Smooth muscle cell (in vitro differentiated cells): ENCODE measurements around the gene SHROOM3. TPM values are rescaled to one million over a fixed set of nuclear protein-coding genes. Genes with fewer than 3 reads are reported as not detected.

ENCODE experiments used
- DNase-seq: peaks from one replicate; lab custom pipeline; 2025; ENCODE audit not compliant: unreplicated experiment; lab: John Stamatoyannopoulos, UW
- H2AFZ ChIP-seq: fragments of 200-600 bp; sonication (generic); 2 replicates; pipeline ENCODE4 v1.6.0; 2016; ENCODE audit warnings: antibody characterized with exemption, low read depth, mild to moderate bottlenecking
- H3F3A ChIP-seq: fragments of 200-600 bp; sonication (generic); 2 replicates; pipeline ENCODE4 v1.6.0; 2017; ENCODE audit warnings: antibody characterized with exemption, low read depth
- H3K27ac ChIP-seq: fragments of 200-600 bp; sonication (generic); 2 replicates; pipeline ENCODE4 v1.5.1; 2016; ENCODE audit warnings: low read depth, mild to moderate bottlenecking
- H3K27me3 ChIP-seq: fragments of 200-600 bp; sonication (generic); 2 replicates; pipeline ENCODE4 v1.6.1; 2016; ENCODE audit warnings: low read depth, mild to moderate bottlenecking
- H3K36me3 ChIP-seq: fragments of 200-600 bp; sonication (generic); 2 replicates; pipeline ENCODE4 v1.5.1; 2016; ENCODE audit warnings: low read depth
- H3K4me1 ChIP-seq: fragments of 200-600 bp; sonication (generic); 2 replicates; pipeline ENCODE4 v1.5.1; 2016; ENCODE audit warnings: low read depth
- H3K4me2 ChIP-seq: fragments of 200-600 bp; sonication (generic); 2 replicates; pipeline ENCODE4 v1.6.0; 2016; ENCODE audit warnings: mild to moderate bottlenecking
- H3K4me3 ChIP-seq: fragments of 200-600 bp; sonication (generic); 2 replicates; pipeline ENCODE4 v1.5.1; 2016; ENCODE audit warnings: mild to moderate bottlenecking
- H3K79me2 ChIP-seq: fragments of 200-600 bp; sonication (generic); 2 replicates; pipeline ENCODE4 v1.6.0; 2016; ENCODE audit warnings: low read depth, mild to moderate bottlenecking
- H3K9ac ChIP-seq: fragments of 200-600 bp; sonication (generic); 2 replicates; pipeline ENCODE4 v1.6.0; 2016; ENCODE audit warnings: low read depth
- H3K9me3 ChIP-seq: fragments of 200-600 bp; sonication (generic); replicated peaks from 2 replicates; pipeline ENCODE4 v1.5.1; 2016; ENCODE audit warnings: low read depth
- H4K20me1 ChIP-seq: fragments of 200-600 bp; sonication (generic); 2 replicates; pipeline ENCODE4 v1.6.0; 2016; ENCODE audit warnings: low read depth
- CTCF ChIP-seq: fragments of 200-600 bp; sonication (generic); IDR thresholded peaks from 2 replicates; pipeline ENCODE4 v1.5.1; 2017; ENCODE audit warnings: borderline replicate concordance, mild to moderate bottlenecking, antibody characterized with exemption; ENCODE audit not compliant: insufficient read depth, poor library complexity, severe bottlenecking
- WGBS: methylation state at CpG from one replicate; pipeline ENCODE4 v1.1.7; 2016; ENCODE audit warnings: low lambda C conversion rate; 5-methylcytosine and 5-hydroxymethylcytosine counted together
- polyA plus RNA-seq: library from polyadenylated mRNA; unstranded; fragments of >200 nt; fragmentation: Nextera tagmentation; extraction: Ambion mirVana; gene quantifications from 2 replicates; pipeline ENCODE4 v1.2.1, GENCODE V29; 2016
- total RNA-seq: library from RNA; depleted of rRNA; stranded (reverse); fragments of >200 nt; gene quantifications from 2 replicates; pipeline ENCODE4 v1.2.3, GENCODE V29; 2014

SHROOM3 gene
- total and polyA plus RNA-seq, 2 experiments from 2014 or later, result 10.0 to 31.9 TPM

- Histone ChIP-seq H3K9me3 (no peaks in the 10 kb centered on the region), H3K4me3 (no peak overlapping the region), H3K27me3 (peaks cover 6% of the 10 kb centered on the region), H3K79me2 (no peaks in the 10 kb centered on the region), H3K9ac (no peak overlapping the region), H2AFZ (no peak overlapping the region), H3K27ac (no peak overlapping the region), H3F3A (no peaks in the 10 kb centered on the region), H3K4me2 (no peak overlapping the region), H4K20me1 (no peaks in the 10 kb centered on the region), H3K4me1 (no peaks in the 10 kb centered on the region), H3K36me3 (no peaks in the 10 kb centered on the region)
- no peak for TF ChIP-seq CTCF
- no peak for DNase-seq
- 80% methylated on average over 1 of the region's 1 CpG for WGBS
These were observed 247.0 kb downstream of the SHROOM3 start for GRCh38 chr4:76681996-76682395.

- peaks cover under 1% of the 10 kb centered on the region for H3K4me1 ChIP-seq
- no peaks in the 10 kb centered on the region for H4K20me1 ChIP-seq
- peaks cover 6% of the 10 kb centered on the region for H3K27me3 ChIP-seq
- H3F3A ChIP-seq, result no peaks in the 10 kb centered on the region
- DNase-seq, result no peak
- H3K4me2 ChIP-seq, result no peak overlapping the region
- no peak overlapping the region for H3K9ac ChIP-seq
- H3K4me3 ChIP-seq, result no peak overlapping the region
- H3K79me2 ChIP-seq, result no peaks in the 10 kb centered on the region
- H3K9me3 ChIP-seq, result no peaks in the 10 kb centered on the region
- no peak for TF ChIP-seq CTCF
- 92% methylated on average over 3 of the region's 3 CpGs for WGBS
- H3K27ac ChIP-seq, result no peak overlapping the region
- H2AFZ ChIP-seq, result no peak overlapping the region
- H3K36me3 ChIP-seq, result no peaks in the 10 kb centered on the region
These were observed 248.1 kb downstream of the SHROOM3 start for GRCh38 chr4:76683144-76683543.

- H3K4me1 ChIP-seq, result peaks cover 25% of the 10 kb centered on the region
- peak overlapping the region; percentile 90 for H3K4me3 ChIP-seq
- no peak for DNase-seq
- H3K9me3 ChIP-seq, result no peaks in the 10 kb centered on the region
- H2AFZ ChIP-seq, result no peak overlapping the region
- H4K20me1 ChIP-seq, result no peaks in the 10 kb centered on the region
- H3K79me2 ChIP-seq, result peaks cover 29% of the 10 kb centered on the region
- peak overlapping the region; percentile 99 for H3K4me2 ChIP-seq
- TF ChIP-seq CTCF, result no peak
- H3K9ac ChIP-seq, result no peak overlapping the region
- 57% methylated on average over 5 of the region's 5 CpGs for WGBS
- peak overlapping the region; percentile 32 for H3K27ac ChIP-seq
- H3F3A ChIP-seq, result no peaks in the 10 kb centered on the region
- H3K27me3 ChIP-seq, result peaks cover 6% of the 10 kb centered on the region
- no peaks in the 10 kb centered on the region for H3K36me3 ChIP-seq
These were observed 252.9 kb downstream of the SHROOM3 start for GRCh38 chr4:76687746-76688448.

- Histone ChIP-seq H3K4me1 (peaks cover 25% of the 10 kb centered on the region), H2AFZ (peak overlapping the region; percentile 90), H3K9me3 (no peaks in the 10 kb centered on the region), H3K27ac (peak overlapping the region; percentile 32), H3K79me2 (peaks cover 35% of the 10 kb centered on the region), H3K36me3 (no peaks in the 10 kb centered on the region), H4K20me1 (no peaks in the 10 kb centered on the region), H3K4me3 (peak overlapping the region; percentile 90), H3K27me3 (peaks cover 6% of the 10 kb centered on the region), H3F3A (no peaks in the 10 kb centered on the region), H3K9ac (peak overlapping the region; percentile 22), H3K4me2 (peak overlapping the region; percentile 99)
- 6% methylated on average over 13 of the region's 13 CpGs for WGBS
- DNase-seq, result no peak
- no peak for TF ChIP-seq CTCF
These were observed 253.7 kb downstream of the SHROOM3 start for GRCh38 chr4:76688619-76689144.
